GM04503 (cell line): ENCODE data around the gene CLPX.
"Not testable (repeated sequence)": the region's sequence is repeated elsewhere in the genome, so short reads cannot be mapped to it uniquely, and the experiment has no call there.

Experiments used
- DNase-seq: peaks from one replicate; pipeline ENCODE4 v3.0.0-alpha.2; 2012; ENCODE audit warnings: low read depth

CLPX gene

DNA sequence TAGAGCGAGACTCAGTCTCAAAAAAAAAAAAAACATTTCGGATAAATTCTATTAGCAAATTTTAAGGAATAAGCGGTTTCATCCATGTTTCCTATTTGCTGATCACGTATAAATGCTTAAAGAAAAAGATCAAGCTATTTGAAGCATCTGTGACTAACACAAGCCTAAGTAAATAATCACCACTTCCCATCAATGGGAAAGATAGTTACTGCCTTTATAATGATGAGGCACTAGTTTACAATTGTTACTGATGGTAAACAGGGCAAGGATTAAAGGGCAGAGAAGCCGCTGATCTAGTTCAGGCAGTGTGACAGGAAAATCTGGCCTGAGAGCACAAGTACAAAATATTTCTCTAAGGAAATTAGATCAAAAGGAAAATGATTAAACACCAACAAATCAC lies 13.7 kb downstream of the CLPX start:
- no peak for DNase-seq

DNA sequence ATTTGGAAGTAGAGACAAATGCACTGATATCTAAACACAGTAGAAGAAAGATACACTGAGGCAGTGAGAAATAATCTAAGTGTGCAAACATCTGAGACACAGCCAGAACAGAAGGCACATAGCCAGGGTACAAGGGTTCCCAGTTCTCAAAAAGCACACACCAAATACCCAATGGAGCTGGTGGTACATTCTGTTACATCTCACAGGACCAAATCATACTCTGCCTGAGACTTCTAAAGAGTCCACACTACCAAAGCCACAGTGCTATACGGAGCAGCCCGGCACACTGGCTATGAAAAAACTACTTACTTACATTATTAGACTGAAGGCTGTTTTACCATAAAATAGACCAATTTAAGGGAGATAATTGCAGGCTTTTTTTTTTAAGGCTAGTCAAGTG lies 19.3 kb downstream of the CLPX start:
- no peak for DNase-seq

GRCh38 chr15:65164139-65164538 lies 21.0 kb downstream of the CLPX start:
- DNase-seq: no peak

GRCh38 chr15:65163041-65163440 lies 22.1 kb downstream of the CLPX start:
- DNase-seq: no peak

DNA sequence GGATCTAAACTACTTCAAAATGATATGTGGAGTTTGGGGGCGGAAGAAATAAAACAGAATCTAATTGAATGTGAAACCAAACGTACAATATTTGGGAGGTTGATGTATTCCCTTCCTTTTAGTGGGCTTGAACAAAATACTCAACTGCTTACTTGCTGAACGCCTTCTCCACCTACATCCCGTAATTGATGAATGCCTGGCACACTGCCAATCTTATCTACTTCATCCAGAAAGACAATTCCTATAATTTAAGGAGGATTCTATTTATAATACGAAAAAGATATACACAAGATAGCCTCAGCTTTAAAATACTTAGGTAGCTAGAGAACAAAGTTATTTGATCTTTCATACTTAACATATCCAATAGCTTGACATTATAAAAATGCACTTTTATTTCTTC lies 28.4 kb downstream of the CLPX start:
- no peak for DNase-seq

- DNase-seq: no peak
Measured at GRCh38 chr15:65154720-65155119, 30.4 kb downstream of the CLPX start.

DNA sequence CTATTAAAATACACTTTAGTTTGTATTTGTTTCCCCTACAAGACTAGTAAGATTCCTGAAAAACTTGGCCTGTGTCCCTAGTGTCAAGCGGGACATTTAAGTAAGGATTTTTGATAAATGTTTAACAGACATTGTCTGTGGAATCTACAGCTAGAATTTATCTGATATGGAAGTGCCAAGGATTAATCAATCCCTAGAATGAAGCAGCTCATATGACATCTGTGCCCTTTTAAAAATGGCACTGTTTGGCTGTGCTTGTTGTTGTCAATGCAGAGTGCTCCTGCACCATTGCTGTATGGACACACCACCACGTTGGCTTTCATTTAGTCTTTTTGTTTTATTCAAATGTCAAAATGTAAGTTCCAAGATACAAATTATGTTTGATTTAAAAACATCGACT lies 37.2 kb downstream of the CLPX start:
- DNase-seq: no peak

- no peak for DNase-seq
Measured at GRCh38 chr15:65146438-65146837, 38.7 kb downstream of the CLPX start.

DNA sequence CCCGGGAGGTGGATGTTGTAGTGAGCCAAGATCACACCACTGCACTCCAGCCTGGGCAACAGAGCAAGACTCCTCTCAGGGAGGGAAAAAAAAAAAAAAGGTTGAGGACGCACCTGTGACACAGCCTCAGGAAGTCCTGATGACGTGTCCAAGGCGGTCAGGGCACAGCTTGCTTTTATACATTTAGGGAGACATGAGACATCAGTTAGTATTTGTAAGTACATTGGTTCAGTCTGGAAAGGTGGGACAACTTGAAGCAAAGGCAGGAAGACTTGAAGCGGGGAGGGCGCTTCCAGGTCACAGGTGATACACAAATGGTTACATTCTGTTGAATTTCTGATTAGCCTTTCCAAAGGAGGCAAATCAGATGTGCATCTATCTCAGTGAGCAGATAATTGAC lies 46.5 kb downstream of the CLPX start:
- not testable (repeated sequence) for DNase-seq

DNA sequence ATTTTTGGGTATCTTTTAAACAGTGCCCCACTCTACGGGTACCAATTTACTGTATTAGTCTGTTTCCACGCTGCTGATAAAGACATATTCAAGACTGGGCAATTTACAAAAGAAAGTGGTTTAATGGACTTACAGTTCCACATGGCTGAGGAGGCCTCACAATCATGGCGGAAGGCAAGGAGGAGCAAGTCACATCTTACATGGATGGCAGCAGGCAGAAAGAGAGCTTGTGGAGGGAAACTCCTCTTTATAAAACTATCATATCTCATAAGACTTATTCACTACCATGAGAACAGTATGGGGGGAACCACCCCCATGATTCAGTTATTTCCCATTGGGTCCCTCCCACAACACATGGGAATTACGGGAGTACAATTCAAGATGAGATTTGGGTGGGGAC lies 47.2 kb downstream of the CLPX start:
- DNase-seq: not testable (repeated sequence)

DNA sequence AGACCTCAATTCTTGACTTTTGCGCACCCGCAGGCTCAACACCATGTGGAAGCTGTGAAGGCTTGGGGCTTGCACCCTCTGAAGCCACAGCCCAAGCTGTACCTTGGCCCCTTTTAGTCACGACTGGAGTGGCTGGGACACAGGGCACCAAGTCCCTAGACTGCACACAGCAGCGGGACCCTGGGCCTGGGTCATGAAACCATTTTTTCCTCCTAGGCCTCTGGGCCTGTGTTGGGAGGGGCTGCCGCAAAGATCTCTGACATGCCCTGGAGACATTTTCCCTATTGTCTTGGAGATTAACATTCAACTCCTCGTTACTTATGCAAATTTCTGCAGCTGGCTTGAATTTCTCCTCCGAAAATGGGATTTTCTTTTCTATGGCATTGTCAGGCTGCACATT lies 48.1 kb downstream of the CLPX start:
- not testable (repeated sequence) for DNase-seq

GRCh38 chr15:65134538-65134937 lies 50.6 kb downstream of the CLPX start:
- no peak for DNase-seq

DNA sequence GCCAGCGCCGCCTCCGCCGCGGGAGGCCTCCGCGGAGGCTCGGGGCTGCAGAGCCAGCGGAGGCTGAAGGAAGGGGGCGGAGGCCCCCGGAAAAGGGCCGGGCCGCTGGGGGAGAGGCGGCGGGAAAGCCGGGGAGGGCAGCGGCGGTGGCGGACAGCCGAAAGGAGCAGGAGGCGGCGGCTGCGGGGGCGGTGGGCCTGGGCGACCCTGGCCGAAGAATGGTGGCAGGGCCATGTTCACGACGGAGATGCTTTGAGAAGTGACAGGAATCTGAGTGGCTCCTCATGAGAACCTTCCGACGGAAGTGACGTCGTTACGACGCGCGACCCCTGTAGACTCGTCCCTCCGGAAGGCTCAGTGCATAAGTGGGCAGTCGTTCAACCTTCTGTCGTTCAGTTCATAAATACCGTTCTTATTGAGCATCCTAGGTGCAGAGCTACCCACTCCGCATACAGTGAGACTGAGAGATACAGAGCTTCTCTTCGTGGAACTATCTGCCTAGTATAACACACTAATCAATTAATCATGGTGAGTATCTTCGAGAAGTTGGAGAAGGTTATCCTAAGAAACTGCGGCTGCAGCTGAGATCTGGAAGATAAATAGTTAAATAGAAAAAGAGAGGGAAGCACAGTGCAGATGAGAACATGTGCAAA lies 51.5 kb downstream of the CLPX start, which contains the start of gene PDCD7:
TSS of gene PDCD7 (minus strand) at position 261 of the 653 bp plus-strand sequence. CDS start at position 234, 27 bp downstream.
- peak; percentile 63 for DNase-seq

- peak; percentile 11 for DNase-seq
Measured at GRCh38 chr15:65132878-65133547, 52.1 kb downstream of the CLPX start.

- DNase-seq: no peak
Measured at GRCh38 chr15:65130941-65131340, 54.2 kb downstream of the CLPX start.

- DNase-seq: no peak
Measured at GRCh38 chr15:65115542-65115941, 69.6 kb downstream of the CLPX start.

DNA sequence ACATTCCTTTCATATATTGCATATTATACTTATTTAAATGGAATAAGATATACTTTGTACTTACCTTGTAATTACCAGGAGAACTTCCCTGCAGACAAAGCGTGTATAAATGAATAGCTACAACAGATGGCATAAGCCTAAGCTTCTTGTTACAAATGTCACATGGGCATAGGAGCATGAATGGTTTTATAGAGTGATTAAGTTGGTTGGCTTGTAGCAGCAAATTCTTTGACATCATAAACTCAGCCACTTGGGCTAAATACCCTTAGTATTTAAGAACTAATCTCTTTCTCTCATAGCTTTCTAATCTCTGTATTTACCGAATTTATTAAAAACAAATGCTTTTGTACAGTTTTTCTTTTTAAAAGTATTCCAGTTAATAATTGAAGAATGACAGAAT lies 70.1 kb downstream of the CLPX start, which contains the start of gene UBAP1L:
TSS of gene UBAP1L (minus strand) at position 115 of the 400 bp plus-strand sequence. CDS start 8,985 bp downstream, outside the sequence.
- no peak for DNase-seq

DNA sequence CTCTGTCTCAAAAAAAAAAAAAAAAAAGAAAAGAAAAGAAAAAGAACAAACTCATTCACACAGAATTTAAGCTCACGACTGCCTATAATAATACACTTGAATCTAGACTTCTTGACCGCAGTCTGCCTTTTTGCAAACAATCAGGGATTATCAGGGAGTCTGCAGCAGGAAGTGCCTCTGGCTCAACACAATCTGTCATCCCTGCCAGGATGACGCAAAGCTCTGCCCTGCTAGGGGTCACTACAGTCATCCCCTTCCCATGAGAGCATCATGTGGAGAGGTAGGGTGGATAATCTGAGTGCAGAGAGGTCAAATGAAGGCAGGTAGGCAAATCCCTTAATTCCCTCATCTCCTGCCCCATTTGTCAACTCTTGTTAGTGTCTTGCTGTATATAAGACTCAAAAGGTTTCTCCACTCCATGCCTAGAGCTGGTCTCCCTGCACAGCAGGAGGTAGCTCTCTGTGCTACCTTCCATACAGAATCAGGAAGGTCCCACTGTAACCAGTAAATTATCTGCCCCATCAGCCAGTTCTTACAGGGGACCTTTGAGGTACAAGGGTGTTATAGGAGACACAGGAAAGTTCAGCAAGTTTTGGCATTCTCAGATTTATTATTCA lies 74.4 kb downstream of the CLPX start:
- DNase-seq: no peak

DNA sequence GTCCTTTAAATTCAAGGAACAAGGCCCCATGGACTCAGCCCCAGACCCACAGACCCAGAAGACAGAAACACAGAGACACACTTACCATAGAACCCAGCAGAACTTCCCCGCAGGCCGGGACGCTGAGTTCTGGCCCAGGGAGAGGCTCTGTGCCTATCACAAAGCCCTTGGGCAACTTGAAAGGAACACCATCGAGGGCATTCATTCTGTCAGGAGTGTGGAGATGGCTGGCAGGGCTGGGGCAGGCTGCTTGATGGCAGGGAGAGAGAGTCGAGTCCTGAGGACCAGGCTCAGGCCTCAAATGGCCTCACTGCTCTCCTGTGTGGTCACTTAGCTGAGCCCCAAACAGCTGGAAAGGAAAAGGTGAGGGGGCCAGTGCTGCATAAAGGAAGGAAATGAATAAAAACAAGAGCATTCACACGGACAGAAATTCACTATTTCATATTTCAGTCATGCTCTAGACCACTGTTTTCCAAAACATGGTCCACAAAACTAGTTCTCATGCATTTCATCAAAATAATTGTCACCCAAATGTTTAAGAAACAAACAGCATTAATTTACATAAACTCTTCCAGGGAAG lies 79.0 kb downstream of the CLPX start:
- DNase-seq: no peak

- DNase-seq: no peak
Measured at GRCh38 chr15:65105038-65105437, 80.1 kb downstream of the CLPX start.

- no peak for DNase-seq
Measured at GRCh38 chr15:65102912-65103311, 82.2 kb downstream of the CLPX start.

- no peak for DNase-seq
Measured at GRCh38 chr15:65101891-65102708, 83.0 kb downstream of the CLPX start.
